ENCODE results near the gene FAIM. TPM values are rescaled to one million over a fixed set of nuclear protein-coding genes. Genes with fewer than 3 reads are reported as not detected.

The FAIM gene
- total and polyA plus RNA-seq, 2 of the 8 experiments (the other 6 are each of a cell fraction or from before 2014, with no cell fraction given): 1.2 to 7.1 TPM

DNA sequence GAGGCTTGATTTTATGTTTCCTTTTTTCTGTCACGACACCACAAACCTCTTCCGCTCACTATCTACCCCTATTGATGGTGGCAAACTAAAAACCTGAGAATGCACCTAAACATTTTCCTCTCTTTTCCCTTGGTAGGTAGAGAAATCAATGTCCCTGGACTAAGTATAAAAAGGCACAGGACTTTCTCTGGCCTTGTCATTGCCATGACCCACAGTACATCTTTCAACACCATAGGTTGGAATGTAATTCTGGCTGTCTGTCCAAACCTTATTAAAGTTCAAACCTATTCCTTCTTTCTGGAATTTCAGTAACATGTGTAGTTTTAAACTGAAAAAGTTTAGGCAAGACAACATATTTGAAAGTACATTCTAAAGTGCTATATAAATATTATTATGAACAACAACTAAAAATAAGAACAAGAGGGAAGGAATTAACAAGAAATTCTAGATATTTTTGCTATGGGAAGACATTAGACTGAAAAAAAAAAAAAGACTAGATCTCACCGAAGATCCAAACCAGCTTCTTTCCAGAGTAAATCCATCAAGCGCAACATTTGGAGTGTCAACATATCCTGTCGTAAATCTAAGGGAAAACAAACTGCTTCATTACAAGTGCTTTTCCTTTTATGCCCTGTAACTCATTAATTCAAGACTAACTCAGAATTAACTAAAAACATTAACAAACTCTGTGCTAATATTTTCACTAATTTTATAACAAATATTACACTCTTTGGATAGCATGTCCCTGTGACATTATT lies 73.1 kb downstream of the FAIM start:
- DNase-seq (ENCODE audit: low read depth in 1 of 2, low spot score in 2 of 2) (no peak), FAIRE-seq (no peak)
- H3K14ac ChIP-seq (ENCODE audit: insufficient read length): no peak overlapping the region
- H2AK5ac ChIP-seq (ENCODE audit: low read depth, low read length): no peak overlapping the region
- POLR2A ChIA-PET (ENCODE audit: partially characterized antibody): no interaction called here
- no peak overlapping the region for H3K4me3 ChIP-seq (ENCODE audit: extremely low read depth in 1 of 4, insufficient read depth in 2 of 4, low read depth in 3 of 4, low read length in 4 of 4)
- H4K91ac ChIP-seq (replicated peaks; ENCODE audit: insufficient read length, low read length): no peak overlapping the region
- 98% methylated on average over 5 of the region's 5 CpGs; no CpG with 5 or more reads in 1 of the 2 experiments for WGBS, 2 experiments (ENCODE audit: extremely low coverage in 1 of 2, insufficient coverage in 1 of 2, insufficient read length in 1 of 2, insufficient replicate concordance in 2 of 2, low coverage in 1 of 2, low lambda C conversion rate in 2 of 2, missing lambda C conversion rate in 1 of 2)
- no peak overlapping the region for H3K4me2 ChIP-seq (ENCODE audit: insufficient read depth in 1 of 2, low read depth in 2 of 2, low read length in 2 of 2)
- no peak overlapping the region for H3K18ac ChIP-seq (ENCODE audit: extremely low read depth, low read length)
- CTCF ChIA-PET (ENCODE audit: partially characterized antibody): interaction anchor here (0.7 to 2.8 kb wide), 2 partner anchors 114 to 242 kb away, joined by 3 to 8 read pairs; no protein-coding TSS in a partner anchor
- H3K4ac ChIP-seq (replicated peaks; ENCODE audit: insufficient read length, low read depth, low read length): no peak overlapping the region
- H3K4me1 ChIP-seq (replicated peaks in 1 of 4; ENCODE audit: control insufficient read depth in 3 of 4, insufficient read depth in 4 of 4, low read length in 3 of 4): no peaks in the 10 kb centered on the region
- no peak overlapping the region for H2BK20ac ChIP-seq (ENCODE audit: low read length)
- no peak overlapping the region for H3K9ac ChIP-seq (replicated peaks in 1 of 4; ENCODE audit: extremely low read depth in 1 of 4, low read depth in 3 of 4, low read length in 3 of 4)
- H3K79me1 ChIP-seq (ENCODE audit: low read depth, low read length): no peaks in the 10 kb centered on the region
- H2BK15ac ChIP-seq (ENCODE audit: low read length): no peak overlapping the region
- no peak overlapping the region for H3K27ac ChIP-seq (ENCODE audit: low read depth, low read length)
- H2BK5ac ChIP-seq (ENCODE audit: low read depth, low read length): no peak overlapping the region
- no peaks in the 10 kb centered on the region for H4K20me1 ChIP-seq (replicated peaks in 1 of 2; ENCODE audit: control insufficient read depth in 1 of 2, insufficient read depth in 2 of 2, low read length in 2 of 2)
- no peak overlapping the region for H4K5ac ChIP-seq (ENCODE audit: insufficient read length, low read depth, low read length)
- no peak overlapping the region for H3K56ac ChIP-seq (replicated peaks; ENCODE audit: insufficient read length, low read depth, low read length)
- no peak overlapping the region for H2BK12ac ChIP-seq (ENCODE audit: low read depth, low read length)
- H3K79me2 ChIP-seq (ENCODE audit: control insufficient read depth in 1 of 2, insufficient read depth in 2 of 2, low read length in 2 of 2): no peaks in the 10 kb centered on the region
- H3K36me3 ChIP-seq (ENCODE audit: control insufficient read depth in 2 of 4, insufficient read depth in 4 of 4, low read length in 3 of 4): peaks cover 0 to 16% (median 8%) of the 10 kb centered on the region in 4 experiments; a peak in 4 of 8 replicates
- H3K27me3 ChIP-seq (replicated peaks in 1 of 4; ENCODE audit: control insufficient read depth in 3 of 4, extremely low read depth in 1 of 4, insufficient read depth in 3 of 4, low read length in 3 of 4): no peaks in the 10 kb centered on the region
- no peak overlapping the region for H2BK120ac ChIP-seq (replicated peaks; ENCODE audit: low read depth, low read length)
- H2AFZ ChIP-seq (ENCODE audit: low read length): no peak overlapping the region
- H3K23ac ChIP-seq (ENCODE audit: insufficient read length): no peak overlapping the region
- H3K9me3 ChIP-seq (ENCODE audit: insufficient read depth in 2 of 2, low read depth in 1 of 2, low read length in 1 of 2): no peaks in the 10 kb centered on the region
- no peaks in the 10 kb centered on the region for H3K23me2 ChIP-seq (ENCODE audit: low read depth, low read length)
- H4K8ac ChIP-seq (ENCODE audit: extremely low read depth, insufficient read depth, low read length): no peak overlapping the region
- no peak for TF ChIP-seq GABPA (IDR thresholded peaks at IDR 0.05; ENCODE audit: borderline replicate concordance, insufficient read depth, low read length)
- no peak for TF ChIP-seq BRCA1 (IDR thresholded peaks at IDR 0.05; ENCODE audit: low read depth, low read length)
- TF ChIP-seq GTF2F1 (IDR thresholded peaks at IDR 0.05; ENCODE audit: borderline replicate concordance, low read depth, low read length): no peak
- TF ChIP-seq, protein P1, sequence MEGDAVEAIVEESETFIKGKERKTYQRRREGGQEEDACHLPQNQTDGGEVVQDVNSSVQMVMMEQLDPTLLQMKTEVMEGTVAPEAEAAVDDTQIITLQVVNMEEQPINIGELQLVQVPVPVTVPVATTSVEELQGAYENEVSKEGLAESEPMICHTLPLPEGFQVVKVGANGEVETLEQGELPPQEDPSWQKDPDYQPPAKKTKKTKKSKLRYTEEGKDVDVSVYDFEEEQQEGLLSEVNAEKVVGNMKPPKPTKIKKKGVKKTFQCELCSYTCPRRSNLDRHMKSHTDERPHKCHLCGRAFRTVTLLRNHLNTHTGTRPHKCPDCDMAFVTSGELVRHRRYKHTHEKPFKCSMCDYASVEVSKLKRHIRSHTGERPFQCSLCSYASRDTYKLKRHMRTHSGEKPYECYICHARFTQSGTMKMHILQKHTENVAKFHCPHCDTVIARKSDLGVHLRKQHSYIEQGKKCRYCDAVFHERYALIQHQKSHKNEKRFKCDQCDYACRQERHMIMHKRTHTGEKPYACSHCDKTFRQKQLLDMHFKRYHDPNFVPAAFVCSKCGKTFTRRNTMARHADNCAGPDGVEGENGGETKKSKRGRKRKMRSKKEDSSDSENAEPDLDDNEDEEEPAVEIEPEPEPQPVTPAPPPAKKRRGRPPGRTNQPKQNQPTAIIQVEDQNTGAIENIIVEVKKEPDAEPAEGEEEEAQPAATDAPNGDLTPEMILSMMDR (IDR thresholded peaks at IDR 0.05; ENCODE audit: control extremely low read depth in 1 of 3, insufficient read depth in 1 of 3, low read depth in 1 of 3, low read length in 3 of 3): no peak
- TF ChIP-seq ZNF274 (IDR thresholded peaks at IDR 0.05; ENCODE audit: borderline replicate concordance, extremely low read depth, low read length): no peak
- TF ChIP-seq YY1 (IDR thresholded peaks at IDR 0.05; ENCODE audit: low read depth, low read length): no peak
- no peak for TF ChIP-seq PHF8 (conservative IDR thresholded peaks at IDR 0.05; ENCODE audit: low read depth, low read length)
- no peak for TF ChIP-seq KDM4A (IDR thresholded peaks at IDR 0.05; ENCODE audit: low read depth, low read length, severe bottlenecking)
- no peak for TF ChIP-seq SRF (IDR thresholded peaks at IDR 0.05; ENCODE audit: low read depth, low read length)
- TF ChIP-seq RFX5 (IDR thresholded peaks at IDR 0.05; ENCODE audit: borderline replicate concordance, low read depth, low read length): no peak
